Measurements from ENCODE around the gene IL31RA.

Gene IL31RA

DNA sequence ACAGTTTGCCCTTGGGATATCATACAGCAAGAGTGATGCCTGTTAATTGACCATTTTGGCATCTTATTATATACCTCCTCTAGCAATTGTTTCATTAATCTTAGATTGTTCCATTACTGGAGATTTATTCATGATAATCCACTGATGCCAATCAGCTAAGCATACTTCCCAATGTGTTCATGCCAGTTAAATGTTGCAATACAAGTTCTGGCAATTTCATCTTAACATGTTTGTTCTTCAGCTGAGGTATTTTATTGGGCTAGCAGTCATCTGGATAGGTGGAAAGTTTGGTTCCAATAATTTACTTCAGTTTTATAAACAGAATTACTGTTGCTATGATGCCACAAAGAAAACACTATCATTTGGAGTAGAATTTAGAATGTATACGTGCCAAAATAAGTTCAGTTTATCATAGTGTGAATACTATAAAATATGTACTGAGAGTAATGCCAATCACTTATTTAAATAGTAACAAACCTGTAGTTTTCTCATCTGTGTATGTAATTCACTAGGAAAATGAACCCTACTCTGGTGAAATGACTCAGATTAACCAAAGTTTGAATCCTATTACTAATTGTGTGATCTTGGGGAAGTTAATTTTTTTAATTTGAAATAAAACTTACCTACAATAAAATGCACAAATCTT lies 27.9 kb upstream of the IL31RA start:
- no peak for DNase-seq (ENCODE audit: low read depth)
- TF ChIP-seq, protein P1, sequence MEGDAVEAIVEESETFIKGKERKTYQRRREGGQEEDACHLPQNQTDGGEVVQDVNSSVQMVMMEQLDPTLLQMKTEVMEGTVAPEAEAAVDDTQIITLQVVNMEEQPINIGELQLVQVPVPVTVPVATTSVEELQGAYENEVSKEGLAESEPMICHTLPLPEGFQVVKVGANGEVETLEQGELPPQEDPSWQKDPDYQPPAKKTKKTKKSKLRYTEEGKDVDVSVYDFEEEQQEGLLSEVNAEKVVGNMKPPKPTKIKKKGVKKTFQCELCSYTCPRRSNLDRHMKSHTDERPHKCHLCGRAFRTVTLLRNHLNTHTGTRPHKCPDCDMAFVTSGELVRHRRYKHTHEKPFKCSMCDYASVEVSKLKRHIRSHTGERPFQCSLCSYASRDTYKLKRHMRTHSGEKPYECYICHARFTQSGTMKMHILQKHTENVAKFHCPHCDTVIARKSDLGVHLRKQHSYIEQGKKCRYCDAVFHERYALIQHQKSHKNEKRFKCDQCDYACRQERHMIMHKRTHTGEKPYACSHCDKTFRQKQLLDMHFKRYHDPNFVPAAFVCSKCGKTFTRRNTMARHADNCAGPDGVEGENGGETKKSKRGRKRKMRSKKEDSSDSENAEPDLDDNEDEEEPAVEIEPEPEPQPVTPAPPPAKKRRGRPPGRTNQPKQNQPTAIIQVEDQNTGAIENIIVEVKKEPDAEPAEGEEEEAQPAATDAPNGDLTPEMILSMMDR (IDR thresholded peaks at IDR 0.05; ENCODE audit: control insufficient read depth, insufficient read depth, low read depth, low read length, missing control alignments) = no peak
- no peak overlapping the region for H3K4me3 ChIP-seq (ENCODE audit: control insufficient read depth, low read depth, low read length)

DNA sequence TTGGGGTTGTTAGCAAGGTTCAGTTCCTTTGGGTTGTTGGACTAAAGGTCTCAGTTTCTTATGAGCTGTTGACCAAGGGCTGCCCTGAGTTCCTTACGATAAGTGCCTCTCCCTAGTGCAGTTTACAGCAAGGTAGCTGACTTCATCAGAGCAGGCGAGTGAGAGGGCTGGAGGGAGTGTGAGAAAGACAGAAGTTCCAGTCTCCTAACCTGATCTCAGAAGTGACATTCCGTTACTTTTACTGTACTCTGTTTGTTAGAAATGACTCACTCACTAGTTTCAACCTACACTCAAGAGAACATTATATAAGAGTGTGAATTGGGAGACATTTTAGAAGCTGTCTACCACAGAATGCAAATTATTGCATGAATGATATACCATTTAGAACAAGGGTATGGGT lies 21.2 kb upstream of the IL31RA start:
- no peak for DNase-seq (ENCODE audit: low read depth)
- TF ChIP-seq, protein P1 (IDR thresholded peaks at IDR 0.05; ENCODE audit: control insufficient read depth, insufficient read depth, low read depth, low read length, missing control alignments) = no peak
- no peak overlapping the region for H3K4me3 ChIP-seq (ENCODE audit: control insufficient read depth, low read depth, low read length)

DNA sequence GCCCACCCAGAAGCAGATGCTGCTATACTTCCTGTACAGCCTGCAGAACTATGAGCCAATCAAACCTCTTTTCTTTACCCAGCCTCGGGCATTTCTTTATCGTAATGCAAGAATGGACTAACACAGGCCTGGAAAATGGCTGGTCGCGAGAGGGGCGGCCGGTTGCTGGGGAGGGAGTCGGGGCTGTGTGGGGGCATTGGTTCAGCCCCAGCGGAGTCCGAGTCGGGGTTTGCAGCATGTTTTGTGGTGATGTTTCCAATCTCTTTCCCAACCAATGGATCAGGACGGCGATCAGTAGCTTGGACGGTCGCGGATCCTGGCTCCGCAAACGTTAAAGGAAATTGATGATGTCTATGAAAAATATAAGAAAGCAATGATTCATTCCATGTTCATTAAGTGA lies 18.7 kb upstream of the IL31RA start:
- TF ChIP-seq, protein P1 (IDR thresholded peaks at IDR 0.05; ENCODE audit: control insufficient read depth, insufficient read depth, low read depth, low read length, missing control alignments) = no peak
- no peak for DNase-seq (ENCODE audit: low read depth)
- no peak overlapping the region for H3K4me3 ChIP-seq (ENCODE audit: control insufficient read depth, low read depth, low read length)

DNA sequence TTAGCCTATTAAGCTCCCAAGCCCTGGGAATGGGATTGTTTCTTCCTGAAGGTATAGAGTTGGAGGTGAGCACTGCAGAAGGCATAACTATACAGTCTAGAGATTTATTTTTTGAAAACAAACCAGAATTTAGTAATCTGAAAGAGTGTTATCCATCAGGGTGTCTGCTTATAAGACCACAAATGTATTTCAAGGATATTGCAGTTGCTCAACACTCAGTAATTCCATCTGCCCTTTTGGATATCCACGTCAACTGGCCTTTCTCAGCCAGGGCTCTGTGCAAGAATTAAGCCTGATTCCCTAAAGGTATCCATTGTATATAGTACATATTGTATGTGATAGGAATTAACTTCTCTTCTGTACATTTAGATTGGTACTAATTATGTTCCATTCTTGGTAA lies 15.0 kb upstream of the IL31RA start:
- DNase-seq (ENCODE audit: low read depth) = no peak
- TF ChIP-seq, protein P1 (IDR thresholded peaks at IDR 0.05; ENCODE audit: control insufficient read depth, insufficient read depth, low read depth, low read length, missing control alignments) = no peak
- no peak overlapping the region for H3K4me3 ChIP-seq (ENCODE audit: control insufficient read depth, low read depth, low read length)

DNA sequence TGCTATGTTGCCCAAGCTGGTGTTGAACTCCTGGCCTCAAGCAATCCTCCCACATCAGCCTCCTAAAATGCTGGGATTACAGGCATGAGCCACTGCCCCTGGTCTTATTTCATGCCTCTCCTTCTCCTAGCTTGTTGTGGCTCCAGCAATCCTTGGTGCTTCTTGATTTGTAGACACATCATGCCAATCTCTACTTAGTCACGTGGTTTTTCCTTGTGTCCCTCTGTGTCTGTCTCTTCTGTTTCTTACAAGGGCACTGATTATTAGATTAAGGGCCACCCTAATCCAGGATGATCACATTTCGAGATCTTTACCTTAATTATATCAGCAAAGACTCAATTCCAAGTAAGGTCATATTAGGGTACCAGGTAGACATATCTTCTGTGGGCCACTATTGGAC lies 9.2 kb upstream of the IL31RA start:
- TF ChIP-seq, protein P1 (IDR thresholded peaks at IDR 0.05; ENCODE audit: control insufficient read depth, insufficient read depth, low read depth, low read length, missing control alignments) = no peak
- no peak overlapping the region for H3K4me3 ChIP-seq (ENCODE audit: control insufficient read depth, low read depth, low read length)
- DNase-seq (ENCODE audit: low read depth) = no peak

DNA sequence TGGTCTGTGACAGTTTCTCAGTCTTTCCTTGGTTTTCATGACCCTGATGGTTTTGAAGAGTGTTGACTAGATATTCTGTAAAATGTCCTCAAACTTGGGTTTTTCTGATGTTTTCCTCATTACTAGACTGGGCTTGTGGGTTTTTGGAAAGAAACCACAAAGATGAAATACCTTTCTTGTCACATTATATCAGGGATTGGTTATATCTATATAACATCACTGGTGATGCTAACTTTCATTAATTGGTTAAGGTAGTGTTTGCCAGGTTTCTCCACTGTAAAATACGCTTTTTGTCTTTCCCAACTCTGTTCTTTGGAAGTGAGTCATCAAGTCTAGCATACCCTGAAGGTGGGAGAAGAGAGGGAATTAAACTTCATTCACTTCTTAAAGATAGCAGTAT lies 3.3 kb upstream of the IL31RA start:
- TF ChIP-seq, protein P1 (IDR thresholded peaks at IDR 0.05; ENCODE audit: control insufficient read depth, insufficient read depth, low read depth, low read length, missing control alignments) = no peak
- DNase-seq (ENCODE audit: low read depth) = no peak
- H3K4me3 ChIP-seq (ENCODE audit: control insufficient read depth, low read depth, low read length) = no peak overlapping the region

DNA sequence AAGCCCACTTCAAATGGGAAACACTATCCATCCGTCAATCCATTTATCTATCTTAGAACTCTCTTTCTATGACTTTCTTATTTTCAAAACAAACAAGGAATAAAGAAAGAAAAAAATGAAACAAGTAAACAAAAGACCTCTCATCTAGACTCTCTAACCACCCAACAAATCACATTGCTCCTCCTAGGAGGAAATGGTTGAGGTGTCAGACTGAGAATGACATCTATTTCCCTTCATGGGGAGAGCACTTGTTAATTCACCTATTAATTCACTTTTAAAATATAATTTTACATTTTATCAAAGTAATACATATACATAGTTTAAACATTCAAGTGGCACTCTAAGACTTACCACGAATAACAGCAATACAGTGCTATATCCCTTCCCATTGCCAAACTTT lies 2.4 kb upstream of the IL31RA start:
- no peak for DNase-seq (ENCODE audit: low read depth)
- no peak overlapping the region for H3K4me3 ChIP-seq (ENCODE audit: control insufficient read depth, low read depth, low read length)
- TF ChIP-seq, protein P1 (IDR thresholded peaks at IDR 0.05; ENCODE audit: control insufficient read depth, insufficient read depth, low read depth, low read length, missing control alignments) = no peak

Measured in AG09309 (cell line).